ENCODE data around the gene FAM135A. TPM values are rescaled to one million over a fixed set of nuclear protein-coding genes. Genes with fewer than 3 reads are reported as not detected.

FAM135A gene
- total and polyA plus RNA-seq, 7 experiments from 2014 or later, result 2.8 to 15.4 (median 9.4) TPM

DNA sequence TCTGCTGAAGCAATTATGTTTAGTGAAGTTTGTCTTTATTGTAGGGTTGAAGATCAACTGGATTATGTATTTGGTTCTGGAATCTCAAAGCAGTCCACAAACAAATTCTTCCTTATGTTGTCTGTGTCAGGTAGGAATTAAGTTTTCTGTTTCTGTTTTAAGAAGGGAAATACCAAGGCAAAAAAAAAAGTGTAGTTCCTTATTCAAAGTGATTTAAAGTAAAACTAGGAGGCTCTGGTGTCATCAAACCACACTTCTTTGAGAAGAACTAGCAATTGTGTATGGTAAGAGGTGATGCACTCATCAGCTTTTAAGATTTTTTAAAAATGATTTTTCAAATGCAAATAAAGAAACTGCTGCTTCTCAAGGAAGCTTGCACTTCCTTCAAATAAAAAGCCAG lies 1.9 kb downstream of the FAM135A start:
- CTCF ChIA-PET, result no interaction called here
- Histone ChIP-seq H3K27me3 (ENCODE audit: control insufficient read depth in 2 of 2, insufficient read depth in 2 of 2, low read length in 2 of 2) (no peaks in the 10 kb centered on the region), H3K4me1 (ENCODE audit: control insufficient read depth in 2 of 2, insufficient read depth in 2 of 2, low read length in 2 of 2) (peaks cover 0 to 4% of the 10 kb centered on the region in 2 donors), H3K36me3 (ENCODE audit: control insufficient read depth in 2 of 3, insufficient read depth in 3 of 3, low read length in 3 of 3) (peaks cover 0 to 4% (median 0%) of the 10 kb centered on the region in 3 experiments), H3K9me3 (ENCODE audit: control insufficient read depth in 2 of 3, low read length in 3 of 3) (no peaks in the 10 kb centered on the region), H3K27ac (ENCODE audit: low read depth, low read length) (no peak overlapping the region), H3K4me3 (ENCODE audit: low read length) (no peak overlapping the region)
- ATAC-seq, result no peak
- Mint-ChIP-seq H3K27ac (peak overlapping the region in 3 of 9 donors; percentile 56 to 88 (median 69)), H3K4me1 (peaks cover 7 to 27% (median 26%) of the 10 kb centered on the region in 7 donors), H3K9me3 (peaks cover 0 to 3% (median 0%) of the 10 kb centered on the region in 11 donors), H3K36me3 (peaks cover 0 to 16% (median 12%) of the 10 kb centered on the region in 5 donors), H3K27me3 (peaks cover 0 to 7% (median 0%) of the 10 kb centered on the region in 5 donors), H3K4me3 (peak overlapping the region in 9 of 10 donors; percentile 14 to 96 (median 59))
- intact Hi-C loops (cut with micrococcal nuclease), result loop anchor here in 1 of 2 donors (2.0 kb wide), 1 partner anchor 272 kb away; no protein-coding TSS in a partner anchor
- POLR2A ChIA-PET, result interaction anchor here (2.1 kb wide), 1 partner anchor 46 kb away, joined by 5 read pairs; no protein-coding TSS in a partner anchor
- no peak for DNase-seq

DNA sequence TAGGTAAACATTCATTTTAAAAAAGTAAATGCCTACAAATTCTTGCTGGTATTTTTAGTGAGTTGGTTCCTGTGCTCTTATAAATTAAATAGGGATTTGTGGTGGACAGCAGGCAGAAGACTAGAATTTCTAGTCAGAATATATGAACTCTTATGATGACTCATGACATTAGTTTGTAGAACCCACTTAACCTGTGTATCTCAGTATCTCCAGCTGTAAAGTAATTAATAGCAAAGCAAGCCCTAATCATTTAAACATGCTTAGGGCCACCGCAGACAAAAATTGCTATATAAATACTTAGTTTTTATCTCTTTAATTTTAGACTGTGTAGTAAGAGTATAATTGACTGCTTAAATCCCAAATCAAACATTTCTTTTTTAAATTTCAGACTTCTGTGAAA lies 2.4 kb downstream of the FAM135A start:
- peaks cover 0 to 3% (median 0%) of the 10 kb centered on the region in 11 donors for H3K9me3 Mint-ChIP-seq
- peaks cover 0 to 6% (median 0%) of the 10 kb centered on the region in 5 donors for H3K27me3 Mint-ChIP-seq
- Histone ChIP-seq H3K36me3 (ENCODE audit: control insufficient read depth in 2 of 3, insufficient read depth in 3 of 3, low read length in 3 of 3) (peaks cover 0 to 4% (median 0%) of the 10 kb centered on the region in 3 experiments), H3K27me3 (ENCODE audit: control insufficient read depth in 2 of 2, insufficient read depth in 2 of 2, low read length in 2 of 2) (no peaks in the 10 kb centered on the region), H3K4me3 (ENCODE audit: low read length) (no peak overlapping the region), H3K9me3 (ENCODE audit: control insufficient read depth in 2 of 3, low read length in 3 of 3) (no peaks in the 10 kb centered on the region), H3K27ac (ENCODE audit: low read depth, low read length) (no peak overlapping the region), H3K4me1 (ENCODE audit: control insufficient read depth in 2 of 2, insufficient read depth in 2 of 2, low read length in 2 of 2) (peaks cover 0 to 4% of the 10 kb centered on the region in 2 donors)
- DNase-seq, result no peak
- no peak for ATAC-seq
- H3K27ac Mint-ChIP-seq, result no peak overlapping the region
- intact Hi-C loops (cut with micrococcal nuclease), result loop anchor here in 1 of 2 donors (2.0 kb wide), 1 partner anchor 271 kb away; no protein-coding TSS in a partner anchor
- peaks cover 0 to 16% (median 13%) of the 10 kb centered on the region in 5 donors for H3K36me3 Mint-ChIP-seq
- H3K4me1 Mint-ChIP-seq, result peaks cover 7 to 27% (median 26%) of the 10 kb centered on the region in 7 donors
- no peak overlapping the region for H3K4me3 Mint-ChIP-seq
- POLR2A ChIA-PET, result no interaction called here
- CTCF ChIA-PET, result no interaction called here

DNA sequence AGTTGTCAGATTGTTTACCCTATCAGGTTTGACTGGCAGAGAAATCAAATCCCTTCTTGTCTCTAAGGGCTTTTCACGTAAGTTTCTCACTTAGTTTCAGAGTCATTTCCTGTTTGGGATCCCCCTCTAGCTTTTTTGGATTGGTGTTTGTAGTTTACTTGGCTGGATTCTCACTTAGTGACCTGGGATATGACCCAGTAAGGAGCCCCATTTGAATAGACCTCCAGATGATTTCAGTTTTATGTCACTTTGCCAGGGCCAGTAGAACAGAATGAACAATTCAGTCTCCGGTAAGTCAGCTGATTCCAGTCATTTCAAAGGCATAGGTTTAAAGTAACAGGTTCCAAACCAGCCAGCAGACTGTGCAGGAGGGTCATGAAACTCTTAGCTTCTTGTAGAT lies 8.2 kb downstream of the FAM135A start:
- POLR2A ChIA-PET, result no interaction called here
- Mint-ChIP-seq H3K36me3 (peaks cover 0 to 33% (median 27%) of the 10 kb centered on the region in 5 donors), H3K4me1 (peaks cover 0 to 4% (median 0%) of the 10 kb centered on the region in 7 donors), H3K27me3 (no peaks in the 10 kb centered on the region), H3K27ac (no peak overlapping the region), H3K9me3 (no peaks in the 10 kb centered on the region), H3K4me3 (no peak overlapping the region)
- ATAC-seq (no peak), DNase-seq (no peak)
- intact Hi-C loops (cut with micrococcal nuclease), result no loop called here
- no peak overlapping the region for H3K27ac ChIP-seq (ENCODE audit: low read depth, low read length)
- CTCF ChIA-PET, result no interaction called here
- H3K27me3 ChIP-seq (ENCODE audit: control insufficient read depth in 2 of 2, insufficient read depth in 2 of 2, low read length in 2 of 2), result no peaks in the 10 kb centered on the region
- no peaks in the 10 kb centered on the region for H3K36me3 ChIP-seq (ENCODE audit: control insufficient read depth in 2 of 3, insufficient read depth in 3 of 3, low read length in 3 of 3)
- H3K9me3 ChIP-seq (ENCODE audit: control insufficient read depth in 2 of 3, low read length in 3 of 3), result no peaks in the 10 kb centered on the region
- H3K4me1 ChIP-seq (ENCODE audit: control insufficient read depth in 2 of 2, insufficient read depth in 2 of 2, low read length in 2 of 2), result no peaks in the 10 kb centered on the region
- no peak overlapping the region for H3K4me3 ChIP-seq (ENCODE audit: low read length)

DNA sequence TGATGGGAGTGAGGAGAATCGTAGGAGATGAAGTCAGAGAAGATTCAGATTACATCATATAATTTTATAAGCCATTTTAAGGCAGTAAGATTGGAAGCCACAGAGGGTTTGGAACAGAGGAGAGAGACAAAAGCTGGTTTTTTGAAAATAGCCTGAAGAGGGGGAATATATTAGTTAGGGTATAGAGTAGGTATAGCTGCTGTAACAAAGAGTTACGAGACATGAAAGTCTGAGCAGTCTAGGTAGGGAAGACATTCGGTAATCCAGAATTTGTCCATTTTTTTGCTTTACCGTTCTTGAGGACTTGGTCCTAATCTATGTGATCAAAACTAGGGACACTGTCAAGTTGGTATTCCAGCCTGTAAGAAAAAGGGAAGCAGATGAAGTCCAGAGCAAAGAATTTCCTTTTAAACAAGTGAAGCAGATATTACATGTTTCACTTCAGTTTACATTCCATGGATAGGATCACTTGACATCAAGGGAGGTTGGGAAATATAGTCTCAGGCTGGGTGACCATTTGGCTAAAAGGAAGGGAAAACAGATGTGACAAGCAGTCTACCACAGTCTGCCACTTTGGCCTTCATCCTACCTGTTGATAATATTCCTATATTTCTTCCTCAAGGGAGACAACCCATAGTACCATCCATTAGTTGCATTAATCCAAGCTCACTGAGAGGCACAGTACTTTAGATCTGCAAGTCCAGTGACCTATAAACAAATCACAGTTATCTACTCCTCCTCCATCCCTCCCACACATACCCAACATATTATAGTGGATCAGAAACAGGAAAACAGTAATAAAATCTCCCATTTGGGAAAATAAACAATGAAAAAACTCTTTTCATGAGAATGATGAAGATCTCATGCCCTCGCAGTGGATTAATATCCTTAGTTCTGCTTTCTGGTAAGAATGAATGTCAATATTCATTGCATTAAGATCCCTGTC lies 10.2 kb downstream of the FAM135A start:
- H3K4me1 ChIP-seq (ENCODE audit: control insufficient read depth in 2 of 2, insufficient read depth in 2 of 2, low read length in 2 of 2), result no peaks in the 10 kb centered on the region
- H3K27me3 ChIP-seq (ENCODE audit: control insufficient read depth in 2 of 2, insufficient read depth in 2 of 2, low read length in 2 of 2), result no peaks in the 10 kb centered on the region
- ChIA-PET CTCF (no interaction called here), POLR2A (no interaction called here)
- Mint-ChIP-seq H3K27ac (no peak overlapping the region), H3K27me3 (no peaks in the 10 kb centered on the region), H3K4me3 (no peak overlapping the region), H3K9me3 (no peaks in the 10 kb centered on the region), H3K4me1 (peaks cover 0 to 4% (median 0%) of the 10 kb centered on the region in 7 donors), H3K36me3 (peaks cover 0 to 34% (median 27%) of the 10 kb centered on the region in 5 donors)
- no peak overlapping the region for H3K27ac ChIP-seq (ENCODE audit: low read depth, low read length)
- DNase-seq, result no peak
- no peak for ATAC-seq
- no peaks in the 10 kb centered on the region for H3K9me3 ChIP-seq (ENCODE audit: control insufficient read depth in 2 of 3, low read length in 3 of 3)
- no peak overlapping the region for H3K4me3 ChIP-seq (ENCODE audit: low read length)
- intact Hi-C loops (cut with micrococcal nuclease), result no loop called here
- H3K36me3 ChIP-seq (ENCODE audit: control insufficient read depth in 2 of 3, insufficient read depth in 3 of 3, low read length in 3 of 3), result no peaks in the 10 kb centered on the region

DNA sequence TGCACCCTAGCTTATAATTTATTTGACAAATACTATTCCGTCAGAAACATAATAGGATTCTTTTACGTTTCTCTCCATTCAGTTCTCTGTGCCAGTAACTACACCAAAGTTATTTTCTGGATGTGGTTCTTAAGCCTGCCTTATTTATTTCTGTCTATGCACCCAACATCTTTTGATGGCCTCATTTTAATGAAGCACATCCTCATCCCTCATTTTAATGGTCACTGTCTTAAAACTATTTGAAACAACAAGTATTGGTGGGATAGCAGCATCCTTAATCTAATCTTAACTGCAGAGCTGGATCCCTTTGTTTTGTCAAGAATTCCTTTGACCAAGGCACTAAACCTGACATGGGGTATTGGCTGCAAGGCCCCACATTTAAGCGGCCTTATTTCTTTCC lies 11.0 kb downstream of the FAM135A start:
- POLR2A ChIA-PET, result no interaction called here
- CTCF ChIA-PET, result no interaction called here

DNA sequence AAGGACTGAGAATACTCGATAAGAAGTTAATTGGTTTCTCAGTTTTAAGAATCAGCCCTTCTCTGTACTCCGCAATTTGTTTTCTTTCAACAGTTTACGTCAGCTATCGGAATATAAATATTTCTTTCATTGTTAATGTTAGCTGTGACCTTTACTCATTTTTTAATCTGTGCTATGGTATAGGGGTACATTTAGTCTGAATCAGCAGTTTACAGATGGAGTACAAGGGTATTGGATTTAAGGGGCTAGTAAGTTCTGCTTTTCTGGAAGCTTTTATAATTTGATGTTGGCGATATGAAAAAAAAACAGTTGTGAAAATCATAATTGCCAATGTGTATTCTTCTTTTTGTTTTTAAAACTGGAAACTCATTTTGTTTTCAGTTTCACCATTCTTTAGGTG lies 23.0 kb downstream of the FAM135A start:
- Histone ChIP-seq H3K4me3 (ENCODE audit: low read length) (no peak overlapping the region), H3K27ac (ENCODE audit: low read depth, low read length) (no peak overlapping the region), H3K4me1 (ENCODE audit: control insufficient read depth in 2 of 2, insufficient read depth in 2 of 2, low read length in 2 of 2) (no peaks in the 10 kb centered on the region), H3K9me3 (ENCODE audit: control insufficient read depth in 2 of 3, low read length in 3 of 3) (no peaks in the 10 kb centered on the region), H3K27me3 (ENCODE audit: control insufficient read depth in 2 of 2, insufficient read depth in 2 of 2, low read length in 2 of 2) (no peaks in the 10 kb centered on the region), H3K36me3 (ENCODE audit: control insufficient read depth in 2 of 3, insufficient read depth in 3 of 3, low read length in 3 of 3) (peaks cover 0 to under 1% (median 0%) of the 10 kb centered on the region in 3 experiments)
- Mint-ChIP-seq H3K4me1 (no peaks in the 10 kb centered on the region), H3K27me3 (no peaks in the 10 kb centered on the region), H3K27ac (no peak overlapping the region), H3K4me3 (no peak overlapping the region), H3K36me3 (peaks cover 0 to 40% (median 25%) of the 10 kb centered on the region in 5 donors), H3K9me3 (peaks cover 0 to 3% (median 0%) of the 10 kb centered on the region in 11 donors)
- DNase-seq, result no peak
- intact Hi-C loops (cut with micrococcal nuclease), result no loop called here
- no peak for ATAC-seq
- ChIA-PET POLR2A (interaction anchor here (0.7 kb wide), 1 partner anchor 345 kb away, joined by 3 read pairs; no protein-coding TSS in a partner anchor), CTCF (interaction anchor here (0.6 to 0.7 kb wide), 2 partner anchors 11 to 48 kb away, joined by 3 read pairs; no protein-coding TSS in a partner anchor)

More for the DNA sequence above, 11.0 kb downstream of the FAM135A start:
- H3K27me3 ChIP-seq (ENCODE audit: control insufficient read depth in 2 of 2, insufficient read depth in 2 of 2, low read length in 2 of 2), result no peaks in the 10 kb centered on the region
- H3K36me3 Mint-ChIP-seq, result peaks cover 0 to 38% (median 28%) of the 10 kb centered on the region in 5 donors
- no peaks in the 10 kb centered on the region for H3K9me3 Mint-ChIP-seq
- DNase-seq, result no peak
- H3K4me3 Mint-ChIP-seq, result no peak overlapping the region
- peaks cover 0 to 4% (median 0%) of the 10 kb centered on the region in 7 donors for H3K4me1 Mint-ChIP-seq
- no peaks in the 10 kb centered on the region for H3K36me3 ChIP-seq (ENCODE audit: control insufficient read depth in 2 of 3, insufficient read depth in 3 of 3, low read length in 3 of 3)
- no peaks in the 10 kb centered on the region for H3K9me3 ChIP-seq (ENCODE audit: control insufficient read depth in 2 of 3, low read length in 3 of 3)
- no peaks in the 10 kb centered on the region for H3K4me1 ChIP-seq (ENCODE audit: control insufficient read depth in 2 of 2, insufficient read depth in 2 of 2, low read length in 2 of 2)
- H3K27ac ChIP-seq (ENCODE audit: low read depth, low read length), result no peak overlapping the region
- no peaks in the 10 kb centered on the region for H3K27me3 Mint-ChIP-seq
- H3K27ac Mint-ChIP-seq, result no peak overlapping the region
- intact Hi-C loops (cut with micrococcal nuclease), result no loop called here
- H3K4me3 ChIP-seq (ENCODE audit: low read length), result no peak overlapping the region
- ATAC-seq, result no peak
